K562 (cell line): ENCODE measurements around the gene PDZD2. TPM values are rescaled to one million over a fixed set of nuclear protein-coding genes. Genes with fewer than 3 reads are reported as not detected.

Experiments
- BCL6 ChIP-seq: fragments of 250-450 bp; sonication (Bioruptor Pico); IDR thresholded peaks from 2 replicates; pipeline ENCODE4 v1.4.0; 2020
- EP300 ChIP-seq: IDR thresholded peaks from 2 replicates; pipeline ENCODE4 v1.6.1; 2012; ENCODE audit warnings: low read length, improper control_type of control experiment
- HDAC6 ChIP-seq: IDR thresholded peaks from 2 replicates; pipeline ENCODE4 v1.6.1; 2012; ENCODE audit warnings: low read depth, mild to moderate bottlenecking, control low read depth, inconsistent platforms, low read length, moderate library complexity
- HIVEP1 ChIP-seq: fragments of 250-450 bp; sonication (Bioruptor Pico); IDR thresholded peaks from 2 replicates; pipeline ENCODE4 v1.4.0; 2020; ENCODE audit warnings: mild to moderate bottlenecking
- SAFB2 ChIP-seq: fragments of 200-400 bp; formaldehyde crosslinking; IDR thresholded peaks from 2 replicates; pipeline ENCODE4 v1.6.1; 2018; ENCODE audit warnings: borderline replicate concordance, low read length, low read depth, moderate library complexity; ENCODE audit not compliant: severe bottlenecking
- TCF7 ChIP-seq: sonication (generic); IDR thresholded peaks from 2 replicates; pipeline ENCODE4 v1.6.1; 2016; ENCODE audit warnings: antibody characterized with exemption, borderline replicate concordance
- polyA plus RNA-seq, 8 experiments: library from polyadenylated mRNA; depleted of rRNA in 4 of 8; stranded (reverse) in 5 of 8; unstranded in 3 of 8; fragments of >200 nt; fragmentation: Nextera tagmentation in 2 of 8; fragmentation: Illumina TruSeq in 1 of 8; extraction: Ambion mirVana in 2 of 8; extraction: Trizol in 1 of 8; gene quantifications; 2 replicates each; pipeline versions ENCODE4 v1.2.1 to v1.2.3, GENCODE V29; 2011 to 2014; ENCODE audit warnings: inconsistent platforms in 1 of 8, missing spikeins in 1 of 8
- total RNA-seq, 7 experiments: library from RNA; depleted of rRNA in 6 of 7; stranded (reverse); fragments of >200 nt in 6 of 7; fragmentation: Illumina TruSeq in 2 of 7; extraction: Trizol in 2 of 7; gene quantifications; 2 replicates each; pipeline versions ENCODE4 v1.2.1 to v1.2.3, GENCODE V29; 2011 to 2021; ENCODE audit warnings: low replicate concordance in 1 of 7
- TF ChIP-seq, protein P1 (sequence below), 3 experiments: fragments of 200-800 bp in 1 of 3; fragments of 250-450 bp in 1 of 3; fragments of 450-650 bp in 1 of 3; sonication (Bioruptor Pico) in 1 of 3; sonication (Bioruptor generic) in 1 of 3; formaldehyde crosslinking in 1 of 3; IDR thresholded peaks; 2 replicates each; pipeline versions ENCODE4 v1.6.1 to v1.8.0; 2016 to 2022; ENCODE audit warnings: mild to moderate bottlenecking in 2 of 3, missing genetic modification characterization in 2 of 3, missing compliant biosample characterization in 1 of 3, moderate library complexity in 1 of 3
- TF ChIP-seq, protein P2 (sequence below): fragments of 450-650 bp; formaldehyde crosslinking; IDR thresholded peaks from 2 replicates; pipeline ENCODE4 v1.4.0; 2020; ENCODE audit warnings: mild to moderate bottlenecking, moderate library complexity

PDZD2 gene
- total and polyA plus RNA-seq, 9 of the 15 experiments (the other 6 are each of a cell fraction or from before 2014, with no cell fraction given), result 0.02 to 0.08 (median 0.04) TPM; not detected in 6

- TF ChIP-seq, protein P1, sequence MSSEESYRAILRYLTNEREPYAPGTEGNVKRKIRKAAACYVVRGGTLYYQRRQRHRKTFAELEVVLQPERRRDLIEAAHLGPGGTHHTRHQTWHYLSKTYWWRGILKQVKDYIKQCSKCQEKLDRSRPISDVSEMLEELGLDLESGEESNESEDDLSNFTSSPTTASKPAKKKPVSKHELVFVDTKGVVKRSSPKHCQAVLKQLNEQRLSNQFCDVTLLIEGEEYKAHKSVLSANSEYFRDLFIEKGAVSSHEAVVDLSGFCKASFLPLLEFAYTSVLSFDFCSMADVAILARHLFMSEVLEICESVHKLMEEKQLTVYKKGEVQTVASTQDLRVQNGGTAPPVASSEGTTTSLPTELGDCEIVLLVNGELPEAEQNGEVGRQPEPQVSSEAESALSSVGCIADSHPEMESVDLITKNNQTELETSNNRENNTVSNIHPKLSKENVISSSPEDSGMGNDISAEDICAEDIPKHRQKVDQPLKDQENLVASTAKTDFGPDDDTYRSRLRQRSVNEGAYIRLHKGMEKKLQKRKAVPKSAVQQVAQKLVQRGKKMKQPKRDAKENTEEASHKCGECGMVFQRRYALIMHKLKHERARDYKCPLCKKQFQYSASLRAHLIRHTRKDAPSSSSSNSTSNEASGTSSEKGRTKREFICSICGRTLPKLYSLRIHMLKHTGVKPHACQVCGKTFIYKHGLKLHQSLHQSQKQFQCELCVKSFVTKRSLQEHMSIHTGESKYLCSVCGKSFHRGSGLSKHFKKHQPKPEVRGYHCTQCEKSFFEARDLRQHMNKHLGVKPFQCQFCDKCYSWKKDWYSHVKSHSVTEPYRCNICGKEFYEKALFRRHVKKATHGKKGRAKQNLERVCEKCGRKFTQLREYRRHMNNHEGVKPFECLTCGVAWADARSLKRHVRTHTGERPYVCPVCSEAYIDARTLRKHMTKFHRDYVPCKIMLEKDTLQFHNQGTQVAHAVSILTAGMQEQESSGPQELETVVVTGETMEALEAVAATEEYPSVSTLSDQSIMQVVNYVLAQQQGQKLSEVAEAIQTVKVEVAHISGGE (CRISPR knock-in tag; IDR thresholded peaks at IDR 0.05), result no peak
- TF ChIP-seq HIVEP1 (CRISPR knock-in tag) (no peak), TCF7 (no peak), HDAC6 (no peak), BCL6 (CRISPR knock-in tag) (no peak), SAFB2 (no peak), EP300 (no peak)
- TF ChIP-seq, protein P2, sequence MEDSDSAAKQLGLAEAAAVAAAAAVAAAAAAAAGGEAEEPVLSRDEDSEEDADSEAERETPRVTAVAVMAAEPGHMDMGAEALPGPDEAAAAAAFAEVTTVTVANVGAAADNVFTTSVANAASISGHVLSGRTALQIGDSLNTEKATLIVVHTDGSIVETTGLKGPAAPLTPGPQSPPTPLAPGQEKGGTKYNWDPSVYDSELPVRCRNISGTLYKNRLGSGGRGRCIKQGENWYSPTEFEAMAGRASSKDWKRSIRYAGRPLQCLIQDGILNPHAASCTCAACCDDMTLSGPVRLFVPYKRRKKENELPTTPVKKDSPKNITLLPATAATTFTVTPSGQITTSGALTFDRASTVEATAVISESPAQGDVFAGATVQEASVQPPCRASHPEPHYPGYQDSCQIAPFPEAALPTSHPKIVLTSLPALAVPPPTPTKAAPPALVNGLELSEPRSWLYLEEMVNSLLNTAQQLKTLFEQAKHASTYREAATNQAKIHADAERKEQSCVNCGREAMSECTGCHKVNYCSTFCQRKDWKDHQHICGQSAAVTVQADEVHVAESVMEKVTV (CRISPR knock-in tag), result no peak
These were observed 391.8 kb downstream of the PDZD2 start (continued) for GRCh38 chr5:32030686-32031085.
